AML-193 (cell line): ENCODE data around the gene SLC37A4.
"Not testable (repeated sequence)": the region's sequence is repeated elsewhere in the genome, so short reads cannot be mapped to it uniquely, and the experiment has no call there.

Experiments used
- DNase-seq, 2 experiments: peaks; one replicate each; lab custom pipeline; 2025; lab: John Stamatoyannopoulos, UW

SLC37A4 gene

DNA sequence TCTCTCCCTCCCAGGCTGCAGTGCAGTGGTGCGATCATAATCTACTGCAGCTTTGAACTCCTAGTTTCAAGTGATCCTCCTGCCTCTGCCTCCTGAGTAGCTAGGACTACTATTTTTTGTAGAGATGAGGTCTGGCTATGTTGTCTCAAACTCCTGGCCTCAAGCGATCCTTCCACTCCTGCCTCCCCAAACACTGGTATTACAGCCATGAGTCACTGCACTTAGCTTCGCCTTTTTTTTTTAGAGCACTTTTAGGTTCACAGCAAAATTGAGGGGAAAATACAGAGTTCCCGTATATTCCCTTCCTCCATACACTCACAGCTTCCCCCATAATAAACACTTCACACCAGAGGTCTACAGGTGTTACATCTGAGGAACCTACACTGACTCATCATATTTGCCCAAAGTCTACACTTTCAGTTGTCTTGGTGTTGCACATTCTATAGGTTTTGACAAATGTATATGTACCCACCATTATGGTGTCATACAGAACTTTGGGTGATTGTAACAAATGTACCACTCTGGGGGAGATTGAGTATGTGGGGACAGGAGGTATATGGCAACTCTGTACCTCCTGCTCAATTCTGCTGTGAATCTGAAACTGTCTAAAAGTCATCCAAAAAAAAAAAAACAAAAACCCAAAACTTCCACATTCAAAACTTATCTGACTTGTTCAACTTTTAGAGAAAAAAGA, 11.3 kb upstream of the SLC37A4 start:
- no peak for DNase-seq

DNA sequence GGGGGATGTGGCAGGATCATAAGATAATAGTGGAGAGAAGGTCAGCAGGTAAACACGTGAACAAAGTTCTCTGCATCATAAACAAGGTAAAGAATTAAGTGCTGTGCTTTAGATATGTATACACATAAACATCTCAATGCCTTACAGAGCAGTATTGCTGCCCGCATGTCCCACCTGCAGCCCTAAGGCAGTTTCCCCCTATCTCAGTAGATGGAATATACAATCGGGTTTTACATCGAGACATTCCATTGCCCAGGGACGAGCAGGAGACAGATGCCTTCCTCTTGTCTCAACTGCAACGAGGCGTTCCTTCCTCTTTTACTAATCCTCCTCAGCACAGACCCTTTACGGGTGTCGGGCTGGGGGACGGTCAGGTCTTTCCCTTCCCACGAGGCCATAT, 8.8 kb upstream of the SLC37A4 start:
- not testable (repeated sequence) for DNase-seq

DNA sequence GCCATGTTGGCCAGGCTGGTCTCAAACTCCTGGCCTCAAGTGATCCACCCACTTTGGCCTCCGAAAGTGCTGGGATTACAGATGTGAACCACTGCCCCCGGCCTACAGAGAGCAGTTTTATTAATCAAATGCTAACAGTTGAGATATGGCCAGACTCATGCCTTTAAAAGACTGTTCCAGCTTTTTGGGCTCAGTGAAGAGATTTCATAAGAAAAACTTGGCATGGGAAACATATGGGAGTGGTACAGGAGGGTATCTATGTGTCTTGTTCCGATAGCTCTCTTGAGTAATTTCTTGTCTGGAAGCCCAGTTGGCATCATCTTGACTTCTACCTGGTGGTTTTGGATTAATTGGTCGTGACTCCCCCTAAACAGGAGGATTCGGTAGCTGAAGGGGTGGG, 8.2 kb upstream of the SLC37A4 start:
- DNase-seq = no peak

DNA sequence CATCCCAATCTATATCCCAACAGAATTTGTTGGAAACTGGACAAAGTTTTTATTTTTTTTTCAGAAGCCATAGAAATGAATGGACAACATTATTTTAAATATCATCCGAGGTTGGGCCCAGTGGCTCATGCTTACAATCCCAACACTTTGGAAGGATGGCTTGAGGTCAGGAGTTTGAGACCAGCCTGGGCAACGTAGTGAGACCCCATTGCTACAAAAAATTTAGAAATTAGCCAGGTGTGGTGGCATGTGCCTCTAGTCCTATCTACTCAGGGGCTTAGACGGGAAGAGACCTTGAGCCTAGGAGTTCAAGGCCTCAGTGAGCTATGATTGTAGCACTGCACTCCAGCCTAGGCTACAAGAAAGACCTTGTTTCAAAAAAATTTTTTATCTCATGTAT, 4.1 kb upstream of the SLC37A4 start:
- no peak for DNase-seq

DNA sequence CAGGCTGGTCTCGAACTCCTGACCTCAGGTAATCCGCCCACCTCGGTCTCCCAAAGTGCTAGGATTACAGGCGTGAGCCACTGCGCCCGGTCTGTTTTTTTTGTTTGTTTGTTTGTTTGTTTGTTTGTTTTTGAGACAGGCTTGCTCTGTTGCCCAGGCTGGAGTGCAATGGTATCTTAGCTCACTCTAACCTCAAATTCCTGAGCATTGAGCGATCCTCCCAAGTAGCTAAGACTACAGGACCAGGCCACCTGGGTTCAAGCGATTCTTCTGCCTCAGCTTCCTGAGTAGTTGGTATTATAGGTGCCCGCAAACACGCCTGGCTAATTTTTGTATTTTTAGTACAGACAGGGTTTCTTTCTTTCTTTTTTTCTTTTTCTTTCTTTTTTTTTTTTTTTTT, 2.7 kb upstream of the SLC37A4 start:
- not testable (repeated sequence) for DNase-seq

DNA sequence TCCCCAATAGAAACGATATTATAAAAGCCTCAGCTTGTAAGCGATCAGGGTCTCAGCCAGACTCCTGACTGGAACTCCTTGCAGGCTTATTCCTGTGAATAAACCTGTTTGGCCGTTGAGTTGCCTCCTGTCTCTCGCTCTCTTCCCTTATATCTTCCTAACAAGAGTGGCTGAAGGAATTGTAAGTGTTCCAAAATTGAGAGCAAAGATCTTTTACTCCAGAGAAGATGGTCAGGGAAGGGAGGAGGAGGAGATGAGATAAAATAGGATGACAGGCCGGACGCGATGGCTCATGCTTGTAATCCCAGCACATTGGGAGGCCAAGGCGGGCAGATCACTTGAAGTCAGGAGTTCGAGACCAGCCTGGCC, 1.2 kb upstream of the SLC37A4 start:
- DNase-seq = no peak

DNA sequence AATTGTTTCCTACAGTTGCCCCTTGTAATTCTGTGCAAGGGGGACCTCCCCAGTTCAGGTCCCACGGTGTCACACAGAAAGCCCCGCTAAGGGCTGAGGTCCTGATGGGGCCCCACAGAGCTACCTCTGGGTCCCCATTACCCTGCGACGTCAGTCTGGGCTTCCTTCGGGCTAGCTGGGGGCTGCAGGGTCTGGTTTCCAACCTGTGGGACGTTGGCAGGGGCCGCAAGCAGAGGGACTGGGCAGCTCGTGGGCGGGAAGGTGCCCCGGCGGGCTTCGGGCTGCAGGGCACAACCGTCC, 698 bp downstream of the SLC37A4 start:
- no peak for DNase-seq

DNA sequence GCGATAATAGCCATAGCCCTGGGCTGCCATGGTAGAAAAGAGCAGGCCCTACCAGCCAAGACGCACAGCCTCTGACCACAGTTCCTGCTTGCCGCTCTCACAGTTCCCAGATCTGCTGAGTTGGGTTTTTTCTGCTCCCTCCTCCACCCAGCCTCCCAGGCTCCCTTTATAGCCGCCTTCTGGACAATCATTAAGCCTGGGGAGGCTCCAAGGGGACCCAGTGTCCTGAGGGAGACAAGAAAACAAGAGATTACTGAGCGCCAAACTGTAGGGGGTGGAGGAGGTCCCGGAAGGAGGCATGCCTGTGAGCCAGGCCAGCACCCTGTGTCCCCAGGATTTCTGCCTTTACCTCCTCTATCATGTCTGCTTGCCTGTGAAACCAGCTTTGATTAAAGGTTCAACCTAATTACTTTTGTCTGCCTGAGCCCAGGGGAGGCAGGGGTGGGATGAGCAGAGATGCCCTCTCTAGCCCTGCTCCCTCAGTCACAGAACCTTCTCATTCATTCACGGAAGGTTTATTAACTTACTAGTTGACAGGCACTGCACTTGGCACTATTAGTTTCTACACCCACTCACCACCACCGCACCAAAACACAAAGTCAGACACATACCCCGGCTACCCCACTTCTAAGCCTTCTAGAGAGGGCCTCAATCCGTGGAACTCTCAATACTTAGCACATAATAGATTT, 1.2 kb downstream of the SLC37A4 start:
- DNase-seq = peak in 1 of 2 experiments; percentile 50

DNA sequence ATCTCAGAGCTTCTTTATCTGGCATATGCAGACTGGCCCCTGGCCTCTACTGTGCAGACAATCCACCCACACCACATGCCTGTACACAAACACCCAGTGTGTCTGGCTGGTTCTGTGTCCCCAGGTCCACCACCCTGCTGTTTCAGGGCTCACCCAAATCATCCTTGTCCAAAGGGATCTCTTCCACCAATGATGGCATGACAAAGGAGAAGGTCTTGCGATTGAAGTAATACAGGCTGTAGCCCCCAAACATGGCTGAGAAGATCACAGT, 1.7 kb downstream of the SLC37A4 start:
- DNase-seq = no peak

DNA sequence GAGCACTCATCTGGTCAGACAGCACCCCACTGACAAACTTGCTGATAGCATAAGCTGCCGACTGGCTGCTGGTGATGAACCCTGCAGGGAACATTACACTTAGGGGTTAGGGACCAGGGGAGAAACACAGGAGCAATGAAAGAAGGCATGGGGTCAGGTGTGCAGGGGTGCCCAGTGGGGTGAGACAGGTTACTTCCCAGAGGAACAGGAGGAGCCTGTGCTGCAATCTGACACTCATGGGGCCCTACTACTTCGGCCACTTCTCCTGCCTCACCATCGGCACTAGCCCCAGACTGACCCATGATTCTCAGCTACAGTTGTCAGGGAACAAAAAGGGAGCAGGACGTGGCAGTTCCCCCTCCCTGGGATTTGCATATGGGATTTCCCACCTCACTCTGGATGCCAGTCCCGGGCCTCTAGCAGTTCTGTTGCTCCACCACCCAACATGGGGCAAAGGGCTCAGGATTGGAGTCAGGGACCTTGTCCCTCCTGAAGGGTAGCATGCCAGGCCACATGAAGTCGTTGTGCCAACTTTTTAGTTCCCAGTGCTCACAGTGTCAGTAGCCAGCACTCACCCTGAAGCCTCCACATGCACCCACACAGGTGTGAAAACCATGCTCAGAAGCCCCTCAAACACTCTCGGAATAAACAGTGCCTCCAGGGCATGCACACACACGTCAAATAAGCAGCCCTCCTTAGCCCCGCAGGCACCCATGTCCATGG, 2.2 kb downstream of the SLC37A4 start:
- no peak for DNase-seq

DNA sequence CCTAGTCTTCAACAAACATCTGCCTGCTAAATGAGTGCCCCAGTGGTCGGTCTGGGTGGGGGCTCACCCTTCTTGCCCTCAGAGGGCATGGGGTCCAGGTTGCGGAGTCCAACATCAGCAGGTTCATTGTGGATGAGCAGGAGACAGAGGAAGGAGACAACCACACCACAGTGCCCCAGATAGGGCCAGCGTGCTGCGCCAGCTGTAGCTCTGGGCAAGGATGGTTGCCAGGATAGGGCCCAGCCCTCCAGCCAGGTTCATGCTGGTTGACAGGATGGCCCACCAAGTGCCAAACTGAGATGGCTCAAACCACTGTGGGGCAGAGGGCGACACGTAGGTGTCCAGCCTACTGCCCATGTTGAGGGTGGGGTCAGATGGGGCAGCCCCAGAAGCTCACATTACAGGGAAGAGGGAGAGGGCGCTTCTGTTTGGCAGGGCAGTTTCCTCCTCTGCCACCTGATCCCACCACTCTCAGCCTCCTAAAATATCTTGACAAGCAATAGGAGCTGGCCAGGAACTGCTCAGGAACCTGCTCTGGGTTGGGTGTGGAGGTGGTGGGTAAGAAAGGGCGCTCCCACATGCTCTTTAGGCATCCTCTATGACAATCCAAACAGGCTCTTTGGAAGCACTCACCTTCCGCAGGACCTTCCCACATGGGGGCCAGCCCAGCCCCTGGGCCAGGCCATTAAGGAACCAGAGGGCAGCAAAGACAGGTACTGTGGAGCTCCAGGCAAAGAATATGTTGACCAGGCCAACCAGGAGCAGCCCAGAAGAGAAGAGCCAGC, 2.9 kb downstream of the SLC37A4 start:
- no peak for DNase-seq

DNA sequence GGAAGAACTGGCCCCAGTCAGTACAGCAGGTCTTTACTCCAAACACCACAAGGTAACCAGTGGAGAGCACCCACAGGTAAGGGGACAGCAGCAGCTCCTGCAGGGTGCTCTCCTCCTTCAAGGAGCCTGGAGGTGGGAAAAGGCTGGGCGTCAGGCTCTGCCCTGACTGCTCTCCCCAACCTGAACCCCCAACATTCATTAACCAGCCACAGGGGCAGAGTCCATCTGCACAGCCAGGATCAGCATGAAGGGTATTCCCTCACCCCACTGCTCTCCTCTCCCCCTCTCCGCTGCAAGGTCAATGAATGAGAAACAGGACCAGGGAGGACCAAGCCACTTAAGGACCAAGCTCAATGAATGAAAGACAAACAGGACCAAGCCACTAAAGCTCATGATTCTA, 3.7 kb downstream of the SLC37A4 start:
- no peak for DNase-seq

DNA sequence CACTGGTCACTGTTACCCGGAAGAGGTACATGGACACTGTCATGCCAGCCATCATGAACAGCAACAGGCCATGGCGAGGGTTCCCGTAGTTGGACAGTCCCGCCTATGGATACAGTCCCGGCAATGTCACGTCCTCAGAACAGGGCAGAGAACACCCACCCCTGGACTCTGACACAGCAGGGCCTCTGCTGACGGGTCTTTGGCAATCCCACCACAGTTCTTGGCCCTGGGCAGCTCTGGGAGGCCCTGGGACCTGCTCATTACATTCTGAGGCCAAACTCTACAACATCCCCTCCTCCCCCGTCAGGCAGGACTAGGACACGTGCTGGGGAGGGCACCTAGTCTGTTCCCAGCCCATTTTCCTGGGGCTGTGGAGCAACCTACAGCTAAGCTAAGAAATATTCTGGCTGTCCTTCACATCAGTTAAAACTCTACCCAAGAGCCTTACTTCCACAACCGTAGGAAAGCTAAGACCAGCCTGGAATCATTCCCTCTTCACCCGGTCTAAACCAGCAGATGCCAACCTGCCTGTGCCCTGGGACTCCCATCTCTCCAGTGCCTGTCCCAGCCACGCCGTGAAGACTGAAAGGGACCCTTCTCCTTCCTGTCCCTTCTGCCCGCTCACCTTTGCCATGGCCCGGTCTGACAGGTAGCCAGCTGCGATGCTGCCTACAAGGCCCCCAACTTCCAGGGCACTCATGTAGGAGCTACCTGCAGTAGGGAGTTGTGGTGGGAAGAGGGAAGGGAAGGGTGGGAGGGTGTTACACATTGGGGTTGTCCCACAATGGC, 4.5 kb downstream of the SLC37A4 start:
- no peak for DNase-seq

DNA sequence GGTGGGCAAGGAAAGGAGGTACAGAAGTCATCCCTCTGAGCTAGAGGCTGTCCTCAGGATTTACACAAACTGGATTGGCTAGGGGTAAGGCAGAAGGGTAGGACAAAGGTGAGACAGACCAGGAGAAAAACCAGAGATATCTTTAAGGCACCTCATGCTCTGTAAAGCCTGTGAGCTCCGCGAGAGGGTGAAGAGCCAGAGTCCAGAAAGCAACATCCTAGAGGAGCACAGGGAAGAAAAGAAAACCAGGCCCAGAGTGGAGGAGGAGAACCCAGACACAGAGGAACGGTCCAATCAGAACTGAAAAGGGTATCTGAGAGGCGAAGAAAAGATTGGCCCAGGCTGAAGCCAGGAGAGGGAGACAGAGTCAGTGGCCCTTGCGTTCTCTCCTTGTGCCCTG, 5.1 kb downstream of the SLC37A4 start:
- DNase-seq = no peak

DNA sequence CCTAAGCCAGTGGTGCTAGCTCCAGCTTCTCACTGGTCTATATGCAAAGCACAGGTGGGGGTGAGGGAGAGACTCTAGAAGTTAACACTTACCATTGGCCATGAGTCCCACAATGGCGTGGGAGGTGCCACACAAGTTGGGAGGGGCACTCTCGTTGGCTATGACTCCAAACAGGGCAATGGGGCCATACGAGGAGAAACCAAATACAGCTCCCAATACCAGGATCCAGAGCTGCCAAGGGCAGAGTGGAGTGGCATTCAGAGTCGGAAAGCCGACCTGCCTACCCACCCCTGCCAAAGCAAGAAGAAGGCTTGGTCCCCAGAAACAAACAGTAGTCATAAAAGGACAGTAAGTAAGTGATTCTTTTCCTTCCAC, 5.6 kb downstream of the SLC37A4 start:
- no peak for DNase-seq

DNA sequence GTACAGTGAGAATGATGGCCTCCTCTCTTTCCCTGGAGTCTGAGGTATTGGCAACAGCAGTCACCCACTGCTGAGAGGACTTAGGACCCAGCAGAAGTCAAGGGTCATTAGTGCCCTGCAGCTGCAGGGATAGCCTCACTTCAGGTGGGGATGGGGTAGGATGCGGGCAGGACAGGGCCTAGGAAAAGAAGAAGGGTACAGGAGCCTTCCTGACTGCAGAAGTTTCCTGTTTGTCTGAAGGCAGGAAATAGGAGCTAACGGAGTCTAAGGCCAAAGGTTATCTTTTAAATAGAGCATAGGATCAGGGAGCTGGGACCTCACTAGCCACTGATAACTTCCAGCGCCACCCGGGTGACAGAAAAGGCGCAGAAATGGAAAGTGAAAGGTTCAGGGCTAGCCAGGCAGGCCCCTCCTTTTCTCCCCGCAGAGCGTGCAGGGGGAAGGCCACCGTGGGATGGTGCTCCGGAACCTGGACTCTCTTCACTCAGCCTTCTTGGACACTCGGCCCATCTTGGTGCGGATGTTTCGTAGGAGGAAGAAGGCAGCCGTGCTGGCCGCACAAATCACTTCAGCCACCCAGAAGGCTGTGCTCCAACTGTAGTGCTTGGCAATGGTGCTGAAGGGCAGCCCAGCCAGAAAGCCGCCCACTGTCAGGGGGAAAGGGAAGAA, 6.1 kb downstream of the SLC37A4 start:
- DNase-seq = no peak

DNA sequence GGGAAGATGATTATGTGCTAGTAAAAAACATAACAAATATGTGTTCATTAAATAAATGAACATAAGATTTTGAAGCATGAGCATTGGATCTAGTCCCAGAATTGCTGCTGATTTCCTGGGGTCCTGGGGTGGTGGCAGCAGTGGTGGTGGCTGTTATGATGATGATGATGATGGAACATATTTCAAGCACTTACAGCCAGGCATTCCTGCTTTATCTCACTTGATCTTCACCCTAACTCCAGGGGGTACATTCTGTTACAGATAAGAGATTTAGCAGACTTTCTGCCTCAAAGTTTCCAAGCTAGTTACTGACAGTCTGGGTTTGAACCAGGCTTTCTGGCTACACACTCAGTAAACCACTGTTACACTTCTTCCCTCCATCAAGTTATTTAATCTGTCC, 6.9 kb downstream of the SLC37A4 start:
- no peak for DNase-seq

DNA sequence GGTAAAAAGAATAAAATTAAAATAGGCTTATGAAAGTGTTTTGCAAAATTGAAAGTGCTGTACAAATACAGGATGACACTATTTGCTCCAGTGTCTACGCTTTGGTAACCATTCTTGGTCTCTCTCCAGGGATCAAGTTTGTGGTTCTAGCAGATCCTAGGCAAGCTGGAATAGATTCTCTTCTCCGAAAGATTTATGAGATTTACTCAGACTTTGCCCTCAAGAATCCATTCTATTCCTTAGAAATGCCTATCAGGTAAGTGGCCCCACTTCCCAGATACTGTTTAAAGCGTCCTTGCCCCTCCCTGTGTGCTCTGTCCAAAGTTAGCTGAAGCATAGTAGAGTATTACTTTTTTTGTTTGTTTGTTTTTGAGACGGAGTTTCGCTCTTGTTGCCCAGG, 9.0 kb downstream of the SLC37A4 start:
- DNase-seq = no peak

DNA sequence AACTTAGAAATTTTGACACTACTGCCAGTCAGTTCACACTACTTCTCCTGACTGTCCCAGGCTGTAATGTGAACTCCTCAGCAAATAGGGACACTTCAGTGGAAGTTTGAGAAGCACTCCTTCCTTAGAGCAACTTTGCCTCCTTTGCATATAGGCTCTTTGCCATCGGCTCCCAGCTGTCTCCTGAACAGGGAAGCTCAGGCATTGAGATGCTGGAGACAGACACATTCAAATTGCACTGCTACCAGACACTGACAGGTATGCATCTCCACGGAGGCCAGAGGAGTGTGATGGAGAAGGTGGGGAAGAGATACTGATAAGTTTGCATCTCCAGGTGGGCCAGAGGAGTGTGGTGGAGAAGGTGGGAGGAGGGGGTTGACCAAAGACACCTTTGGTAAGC, 10.7 kb downstream of the SLC37A4 start:
- no peak for DNase-seq

DNA sequence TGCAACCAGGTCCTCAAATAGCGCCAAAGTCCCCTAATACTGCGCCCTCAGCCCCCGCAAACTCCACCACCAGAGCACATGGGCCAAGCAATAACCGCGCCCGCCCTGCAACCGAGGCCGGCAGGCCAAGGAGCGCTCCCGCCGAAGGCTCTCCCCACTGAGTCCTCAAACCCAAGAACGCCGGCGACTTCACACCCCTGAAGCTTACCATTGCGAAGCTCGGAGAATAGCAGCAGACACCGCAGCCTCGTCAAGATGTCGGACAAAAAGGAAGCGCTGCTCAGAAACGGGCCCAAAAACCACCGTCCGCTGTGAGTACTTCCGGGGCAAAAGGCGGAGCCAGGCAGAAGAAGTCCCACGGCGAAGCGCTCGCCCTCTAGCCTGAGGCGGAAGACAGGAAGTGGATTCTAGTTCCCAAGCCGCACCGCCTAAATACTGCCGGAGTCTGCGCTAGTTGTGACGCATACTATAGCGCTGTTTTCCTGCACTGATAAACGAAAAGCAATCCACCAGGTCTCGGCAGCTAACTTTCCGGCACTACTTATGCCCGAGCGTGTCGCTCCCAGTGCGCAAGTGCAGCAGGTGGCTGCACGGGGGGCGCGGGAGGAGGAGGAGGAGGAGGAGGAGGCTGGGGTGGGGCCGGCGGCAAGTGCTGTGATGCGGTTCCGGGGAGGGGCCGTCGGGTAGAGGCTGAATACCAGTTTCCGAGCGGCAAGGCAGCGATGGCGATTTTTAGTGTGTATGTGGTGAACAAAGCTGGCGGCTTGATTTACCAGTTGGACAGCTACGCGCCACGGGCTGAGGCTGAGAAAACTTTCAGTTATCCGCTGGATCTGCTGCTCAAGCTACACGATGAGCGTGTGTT, 12.4 kb downstream of the SLC37A4 start, which contains the start of the genes RPS25 and TRAPPC4:
TSS of gene RPS25 (minus strand) at position 270 of the 865 bp plus-strand sequence. CDS start at position 211, 59 bp downstream.
TSS of gene TRAPPC4 (plus strand) at position 693 of the 865 bp plus-strand sequence. CDS start at position 723, 30 bp downstream.
- DNase-seq = peak; percentile 94 to 97
